ENCODE data around the gene JPH4.

JPH4 gene

GRCh38 chr14:23555533-23555881 is 23.1 kb downstream of the JPH4 start:
- peak overlapping the region; percentile 98 for H3K27ac Mint-ChIP-seq
- no peaks in the 10 kb centered on the region for H3K27me3 Mint-ChIP-seq
- peaks cover 36% of the 10 kb centered on the region for H3K4me1 Mint-ChIP-seq
- H3K4me3 Mint-ChIP-seq = peak overlapping the region; percentile 95
- H3K9me3 Mint-ChIP-seq = no peaks in the 10 kb centered on the region
- H3K36me3 Mint-ChIP-seq = peaks cover 2% of the 10 kb centered on the region

GRCh38 chr14:23551266-23552028 is 27.1 kb downstream of the JPH4 start, which contains the start of gene ZFHX2:
ZFHX2 (minus strand) TSS chr14:23551765; CDS start chr14:23535325, 16,440 bp downstream.
- Mint-ChIP-seq H3K4me1 (peaks cover 8% of the 10 kb centered on the region), H3K4me3 (peak within 1 kb of the TSS; percentile 93), H3K27me3 (no peaks in the 10 kb centered on the region), H3K27ac (peak within 1 kb of the TSS; percentile 92), H3K9me3 (no peaks in the 10 kb centered on the region), H3K36me3 (no peaks in the 10 kb centered on the region)

DNA sequence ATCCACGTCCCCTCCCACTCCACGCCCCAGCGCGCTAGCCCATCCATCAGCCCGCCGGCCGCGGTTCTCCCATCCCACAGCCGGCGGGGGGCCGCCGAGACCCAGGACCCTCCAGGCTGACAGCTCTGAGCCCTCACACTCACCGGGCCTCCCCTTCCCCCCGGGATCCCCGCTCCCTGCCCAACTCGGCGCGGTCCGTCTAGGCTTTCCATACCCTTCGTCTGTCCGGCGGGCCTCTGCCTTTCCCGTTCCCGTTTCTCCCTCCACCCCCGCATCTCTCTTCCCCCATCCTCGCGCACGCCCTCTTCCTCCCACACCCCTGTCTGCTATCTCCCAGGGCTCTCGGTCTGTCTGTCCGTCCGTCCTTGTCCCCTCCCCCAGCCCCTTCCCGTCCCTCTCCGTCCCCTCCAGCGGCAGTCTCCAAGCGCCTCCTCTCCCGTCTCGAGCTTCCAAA is 27.8 kb downstream of the JPH4 start:
- H3K4me3 Mint-ChIP-seq = peak overlapping the region; percentile 93
- H3K9me3 Mint-ChIP-seq = no peaks in the 10 kb centered on the region
- H3K27me3 Mint-ChIP-seq = no peaks in the 10 kb centered on the region
- no peaks in the 10 kb centered on the region for H3K36me3 Mint-ChIP-seq
- H3K4me1 Mint-ChIP-seq = peaks cover 8% of the 10 kb centered on the region
- no peak overlapping the region for H3K27ac Mint-ChIP-seq

DNA sequence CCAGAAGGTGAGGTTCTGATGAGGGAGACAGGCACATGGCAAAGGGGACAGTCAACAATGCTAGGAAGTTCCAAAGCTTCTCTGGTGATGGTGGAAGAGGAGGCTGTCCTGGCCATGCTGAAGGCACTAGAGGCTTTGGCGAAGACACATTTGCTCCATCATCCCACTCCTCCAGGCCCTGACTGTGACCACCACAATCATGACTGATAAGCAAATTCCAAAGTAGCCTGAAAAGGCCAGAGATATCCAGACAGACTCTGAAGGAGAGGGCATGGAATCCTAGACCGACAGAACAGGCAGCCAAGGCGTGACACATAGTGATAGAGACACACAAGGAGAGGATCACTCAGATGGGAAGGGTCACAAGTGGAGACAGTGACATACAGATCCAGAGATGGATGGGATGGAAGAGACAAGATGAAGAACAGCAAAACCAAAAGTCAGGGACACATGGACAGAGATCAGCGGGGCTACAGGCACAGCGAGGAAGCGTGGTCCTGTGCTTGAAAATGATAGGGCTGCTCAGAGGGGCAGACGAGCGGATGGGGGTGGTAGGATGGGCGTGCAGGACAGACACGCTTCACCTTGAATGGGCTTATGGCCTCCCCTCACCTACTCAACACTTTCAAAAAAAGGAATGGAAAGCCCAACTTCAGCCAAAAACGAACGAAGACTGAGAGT is 28.3 kb downstream of the JPH4 start:
- Mint-ChIP-seq H3K4me1 (peaks cover 5% of the 10 kb centered on the region), H3K36me3 (no peaks in the 10 kb centered on the region), H3K9me3 (no peaks in the 10 kb centered on the region), H3K4me3 (no peak overlapping the region), H3K27me3 (no peaks in the 10 kb centered on the region), H3K27ac (no peak overlapping the region)

GRCh38 chr14:23548351-23549318 is 30.0 kb downstream of the JPH4 start:
- no peak overlapping the region for H3K27ac Mint-ChIP-seq
- H3K4me3 Mint-ChIP-seq = no peak overlapping the region
- H3K27me3 Mint-ChIP-seq = no peaks in the 10 kb centered on the region
- H3K36me3 Mint-ChIP-seq = no peaks in the 10 kb centered on the region
- H3K9me3 Mint-ChIP-seq = no peaks in the 10 kb centered on the region
- H3K4me1 Mint-ChIP-seq = peaks cover 4% of the 10 kb centered on the region

DNA sequence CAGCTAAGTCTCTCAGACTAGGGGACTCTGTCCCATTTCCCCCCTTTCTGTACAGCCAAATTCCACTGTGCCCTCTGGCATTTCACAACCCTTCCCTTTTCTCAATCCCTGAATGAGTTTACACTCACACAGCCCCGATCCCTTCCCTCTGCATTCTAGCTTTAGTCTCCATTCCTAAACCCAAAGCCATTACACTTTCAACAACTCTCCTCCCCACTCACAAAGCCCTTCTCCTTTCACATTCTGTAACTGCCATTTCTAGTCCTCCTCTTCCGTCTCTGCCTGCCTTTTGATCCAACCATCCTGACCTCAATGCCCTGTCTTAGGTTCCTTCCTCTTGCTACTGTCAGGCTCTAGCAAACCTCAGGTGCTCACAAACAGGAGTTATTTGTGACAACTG is 30.7 kb downstream of the JPH4 start:
- no peaks in the 10 kb centered on the region for H3K27me3 Mint-ChIP-seq
- no peaks in the 10 kb centered on the region for H3K9me3 Mint-ChIP-seq
- H3K27ac Mint-ChIP-seq = no peak overlapping the region
- no peaks in the 10 kb centered on the region for H3K36me3 Mint-ChIP-seq
- no peak overlapping the region for H3K4me3 Mint-ChIP-seq
- peaks cover 4% of the 10 kb centered on the region for H3K4me1 Mint-ChIP-seq

DNA sequence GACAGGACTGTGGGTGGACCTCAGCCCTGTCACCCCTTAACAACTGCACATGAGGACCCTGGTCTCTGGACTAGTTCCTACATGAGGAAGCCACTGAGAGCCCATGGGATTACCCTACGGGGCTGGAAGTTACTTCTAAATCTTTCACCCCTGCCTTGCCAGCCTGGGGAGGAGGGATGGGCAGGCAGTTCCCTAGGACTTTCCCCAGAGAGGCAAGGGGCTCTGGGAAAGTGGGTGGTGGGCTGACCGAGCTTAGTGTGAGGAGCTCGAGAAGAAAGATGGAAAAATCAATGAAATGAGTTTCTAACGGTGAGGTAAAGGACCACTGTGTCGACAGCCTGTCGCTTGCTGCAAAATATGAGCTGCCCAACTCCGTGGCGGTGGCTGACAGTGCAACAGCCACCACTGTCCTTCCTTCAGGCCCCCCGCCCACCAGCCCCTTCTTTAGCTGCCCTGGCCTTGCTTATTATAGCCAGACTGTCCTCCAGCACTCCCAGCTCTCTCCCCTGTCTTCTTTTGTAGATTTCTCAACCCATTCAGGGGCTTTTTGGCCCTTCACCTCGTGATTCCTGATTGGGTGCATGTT is 32.0 kb downstream of the JPH4 start:
- Mint-ChIP-seq H3K36me3 (no peaks in the 10 kb centered on the region), H3K27ac (no peak overlapping the region), H3K9me3 (no peaks in the 10 kb centered on the region), H3K27me3 (no peaks in the 10 kb centered on the region), H3K4me3 (no peak overlapping the region), H3K4me1 (no peaks in the 10 kb centered on the region)

- no peaks in the 10 kb centered on the region for H3K9me3 Mint-ChIP-seq
- no peak overlapping the region for H3K27ac Mint-ChIP-seq
- H3K36me3 Mint-ChIP-seq = no peaks in the 10 kb centered on the region
- H3K4me1 Mint-ChIP-seq = no peaks in the 10 kb centered on the region
- H3K4me3 Mint-ChIP-seq = no peak overlapping the region
- no peaks in the 10 kb centered on the region for H3K27me3 Mint-ChIP-seq
These were observed 32.7 kb downstream of the JPH4 start for GRCh38 chr14:23545740-23546365.

DNA sequence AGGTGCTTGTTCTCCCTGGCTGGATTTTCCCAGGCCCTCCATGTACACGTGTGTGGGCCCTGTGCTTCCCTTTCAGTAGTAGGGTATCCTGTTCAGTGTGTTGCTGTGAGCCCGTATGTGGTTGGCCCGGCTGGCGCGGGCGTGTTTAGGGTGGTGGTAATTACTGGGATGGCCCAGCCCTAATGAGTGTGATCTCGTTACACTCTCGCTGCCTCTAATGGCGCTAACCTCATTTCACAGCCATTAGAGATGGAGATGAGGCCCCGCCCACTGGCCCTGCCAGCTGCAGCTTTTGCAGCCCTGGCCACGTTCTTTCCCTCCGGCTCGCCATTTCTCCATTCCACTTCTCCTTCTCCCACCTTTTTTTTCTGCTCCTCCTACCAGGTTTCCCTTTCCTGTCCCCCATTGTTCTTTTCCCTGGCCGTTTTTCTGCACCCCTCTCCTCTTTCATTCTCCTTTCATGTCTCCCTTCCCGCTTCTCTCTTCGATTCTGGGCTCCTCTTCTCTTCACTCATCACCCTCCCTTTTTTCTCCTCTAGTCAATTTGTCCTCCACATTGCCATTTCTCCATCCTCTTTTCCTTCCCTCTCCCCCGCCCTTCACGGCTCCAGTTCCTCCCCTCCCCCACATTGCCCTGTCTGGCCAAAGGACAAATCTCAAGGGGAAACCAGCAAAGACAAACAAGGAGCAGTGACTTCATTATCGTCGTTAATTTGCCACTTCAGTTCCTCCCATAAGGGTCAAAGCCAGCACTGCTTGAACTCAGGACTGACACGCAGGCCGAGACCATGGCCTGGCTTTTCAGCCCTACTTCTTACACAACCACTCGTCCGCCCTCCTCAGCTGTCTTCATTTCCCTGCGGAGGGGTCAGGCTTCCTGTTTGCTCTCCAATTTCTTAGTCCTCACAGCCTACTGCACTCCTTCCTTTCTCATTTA is 33.8 kb downstream of the JPH4 start:
- H3K4me1 Mint-ChIP-seq = no peaks in the 10 kb centered on the region
- peaks cover 2% of the 10 kb centered on the region for H3K27me3 Mint-ChIP-seq
- peak overlapping the region; percentile 78 for H3K27ac Mint-ChIP-seq
- no peaks in the 10 kb centered on the region for H3K36me3 Mint-ChIP-seq
- H3K9me3 Mint-ChIP-seq = no peaks in the 10 kb centered on the region
- no peak overlapping the region for H3K4me3 Mint-ChIP-seq

DNA sequence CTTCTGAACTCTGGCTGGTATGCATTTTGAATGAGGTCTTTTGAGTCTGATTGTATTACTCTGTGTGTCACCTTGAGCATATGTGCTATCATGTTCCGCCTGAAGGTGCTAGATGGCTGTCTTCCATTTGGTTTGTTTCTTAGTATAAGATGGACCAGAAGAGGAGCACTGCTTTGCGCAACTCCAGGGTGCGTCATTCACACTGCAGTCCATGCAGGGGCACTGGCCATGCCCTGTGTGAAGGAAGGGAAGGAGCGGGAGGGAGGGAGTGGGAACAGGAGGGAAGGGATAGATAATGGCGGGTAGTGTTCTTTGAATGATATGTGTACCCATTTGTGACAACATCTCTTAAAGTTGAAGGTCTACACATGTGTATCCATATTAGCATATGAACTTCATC is 35.2 kb downstream of the JPH4 start:
- no peaks in the 10 kb centered on the region for H3K36me3 Mint-ChIP-seq
- no peak overlapping the region for H3K4me3 Mint-ChIP-seq
- no peaks in the 10 kb centered on the region for H3K9me3 Mint-ChIP-seq
- peaks cover 2% of the 10 kb centered on the region for H3K27me3 Mint-ChIP-seq
- no peaks in the 10 kb centered on the region for H3K4me1 Mint-ChIP-seq
- H3K27ac Mint-ChIP-seq = no peak overlapping the region

GRCh38 chr14:23542261-23542660 is 36.3 kb downstream of the JPH4 start:
- Mint-ChIP-seq H3K4me3 (no peak overlapping the region), H3K27me3 (peaks cover 2% of the 10 kb centered on the region), H3K27ac (no peak overlapping the region), H3K9me3 (no peaks in the 10 kb centered on the region), H3K36me3 (no peaks in the 10 kb centered on the region), H3K4me1 (no peaks in the 10 kb centered on the region)

- H3K9me3 Mint-ChIP-seq = no peaks in the 10 kb centered on the region
- no peaks in the 10 kb centered on the region for H3K4me1 Mint-ChIP-seq
- no peak overlapping the region for H3K4me3 Mint-ChIP-seq
- H3K36me3 Mint-ChIP-seq = no peaks in the 10 kb centered on the region
- no peak overlapping the region for H3K27ac Mint-ChIP-seq
- H3K27me3 Mint-ChIP-seq = peaks cover 2% of the 10 kb centered on the region
These were observed 38.5 kb downstream of the JPH4 start for GRCh38 chr14:23540141-23540469.

GRCh38 chr14:23539248-23540140 is 39.1 kb downstream of the JPH4 start:
- H3K27ac Mint-ChIP-seq = no peak overlapping the region
- H3K9me3 Mint-ChIP-seq = no peaks in the 10 kb centered on the region
- peaks cover 2% of the 10 kb centered on the region for H3K27me3 Mint-ChIP-seq
- no peak overlapping the region for H3K4me3 Mint-ChIP-seq
- no peaks in the 10 kb centered on the region for H3K4me1 Mint-ChIP-seq
- no peaks in the 10 kb centered on the region for H3K36me3 Mint-ChIP-seq
